Renal pelvis (tissue), 4 donors: ENCODE data around the gene RENBP. TPM values are rescaled to one million over a fixed set of nuclear protein-coding genes. Genes with fewer than 3 reads are reported as not detected.

Source experiments
- DNase-seq: peaks from one replicate; pipeline ENCODE4 v3.0.0-alpha.2; 2013
- polyA plus RNA-seq, 3 donors: library from polyadenylated mRNA; unstranded; fragments of 120-200 nt; gene quantifications; one replicate each; pipeline ENCODE4 v1.2.1, GENCODE V29; 2013; ENCODE audit not compliant: insufficient read length in 3 of 3

RENBP gene
- polyA plus RNA-seq, 3 donors, result 24.6 to 26.5 (median 24.7) TPM

- no peak for DNase-seq
These were observed 41.0 kb downstream of the RENBP start for GRCh38 chrX:153903238-153903980.

- no peak for DNase-seq
These were observed 42.1 kb downstream of the RENBP start for GRCh38 chrX:153902385-153902784.

GRCh38 chrX:153901753-153902140, 42.7 kb downstream of the RENBP start:
- DNase-seq, result no peak

- DNase-seq, result no peak
These were observed 43.4 kb downstream of the RENBP start for GRCh38 chrX:153900831-153901752.

GRCh38 chrX:153897899-153898298, 46.5 kb downstream of the RENBP start:
- no peak for DNase-seq

GRCh38 chrX:153889123-153889522, 55.3 kb downstream of the RENBP start:
- no peak for DNase-seq

- DNase-seq, result no peak
These were observed 56.1 kb downstream of the RENBP start for GRCh38 chrX:153888344-153888743.

GRCh38 chrX:153887385-153887784, 57.1 kb downstream of the RENBP start:
- no peak for DNase-seq

- DNase-seq, result peak; percentile 51
These were observed 57.5 kb downstream of the RENBP start for GRCh38 chrX:153886915-153887314.

GRCh38 chrX:153885968-153886903, 58.2 kb downstream of the RENBP start, which contains the start of gene L1CAM:
L1CAM (minus strand) TSS chrX:153886173; CDS start chrX:153875836, 10,337 bp downstream.
- no peak for DNase-seq

Other genes starting within 250 kb of the RENBP start
- gene BCAP31, start 220.3 kb downstream of the RENBP start, polyA plus RNA-seq, result 100 to 1,000 TPM; 190 to 210 (median 196) TPM
- 10 to 100 TPM in 1 of 3 donors, 1 to 10 TPM in 2; 8.5 to 11.0 (median 9.7) TPM for gene ABCD1, start 219.8 kb downstream of the RENBP start, polyA plus RNA-seq
- gene PLXNB3, start 180.4 kb downstream of the RENBP start, polyA plus RNA-seq, result 1 to 10 TPM; 1.1 to 1.8 (median 1.8) TPM
- 1 to 10 TPM; 1.2 to 2.7 (median 1.5) TPM for gene SRPK3, start 163.6 kb downstream of the RENBP start, polyA plus RNA-seq
- gene IDH3G, start 150.3 kb downstream of the RENBP start, polyA plus RNA-seq, result 100 to 1,000 TPM in 1 of 3 donors, 10 to 100 TPM in 2; 87.3 to 103 (median 90.1) TPM
- gene SSR4, start 150.0 kb downstream of the RENBP start, polyA plus RNA-seq, result 100 to 1,000 TPM; 156 to 181 (median 168) TPM
- 10 to 100 TPM in 2 of 3 donors, 1 to 10 TPM in 1; 8.4 to 12.0 (median 11.7) TPM for gene PDZD4, start 114.1 kb downstream of the RENBP start, polyA plus RNA-seq
- 10 to 100 TPM; 54.8 to 71.6 (median 56.3) TPM for gene L1CAM, start 58.5 kb downstream of the RENBP start, polyA plus RNA-seq
- 1 to 10 TPM; 1.8 to 5.9 (median 2.4) TPM for gene AVPR2, start 40.0 kb downstream of the RENBP start, polyA plus RNA-seq
- 10 to 100 TPM; 34.2 to 44.8 (median 40.7) TPM for gene ARHGAP4, start 18.4 kb downstream of the RENBP start, polyA plus RNA-seq
- gene NAA10, start 9.6 kb downstream of the RENBP start, polyA plus RNA-seq, result 10 to 100 TPM; 79.4 to 80.9 (median 79.6) TPM
- 10 to 100 TPM; 47.2 to 58.4 (median 51.1) TPM for gene HCFC1, start 27.2 kb upstream of the RENBP start, polyA plus RNA-seq
- gene TMEM187, start 28.1 kb upstream of the RENBP start, polyA plus RNA-seq, result 10 to 100 TPM in 1 of 3 donors, 1 to 10 TPM in 2; 5.9 to 11.7 (median 8.8) TPM
- gene IRAK1, start 75.3 kb upstream of the RENBP start, polyA plus RNA-seq, result 10 to 100 TPM; 64.1 to 67.7 (median 64.2) TPM
- gene MECP2, start 153.1 kb upstream of the RENBP start, polyA plus RNA-seq, result 10 to 100 TPM; 30.7 to 38.5 (median 33.7) TPM
- gene OPN1LW, start 199.6 kb upstream of the RENBP start, polyA plus RNA-seq, result not detected
- not detected for gene OPN1MW, start 238.0 kb upstream of the RENBP start, polyA plus RNA-seq